Measurements from ENCODE around the gene TFPT. TPM values are rescaled to one million over a fixed set of nuclear protein-coding genes. Genes with fewer than 3 reads are reported as not detected.

Gene TFPT
- total RNA-seq, 1 experiment from 2014 or later, result 21.5 TPM

DNA sequence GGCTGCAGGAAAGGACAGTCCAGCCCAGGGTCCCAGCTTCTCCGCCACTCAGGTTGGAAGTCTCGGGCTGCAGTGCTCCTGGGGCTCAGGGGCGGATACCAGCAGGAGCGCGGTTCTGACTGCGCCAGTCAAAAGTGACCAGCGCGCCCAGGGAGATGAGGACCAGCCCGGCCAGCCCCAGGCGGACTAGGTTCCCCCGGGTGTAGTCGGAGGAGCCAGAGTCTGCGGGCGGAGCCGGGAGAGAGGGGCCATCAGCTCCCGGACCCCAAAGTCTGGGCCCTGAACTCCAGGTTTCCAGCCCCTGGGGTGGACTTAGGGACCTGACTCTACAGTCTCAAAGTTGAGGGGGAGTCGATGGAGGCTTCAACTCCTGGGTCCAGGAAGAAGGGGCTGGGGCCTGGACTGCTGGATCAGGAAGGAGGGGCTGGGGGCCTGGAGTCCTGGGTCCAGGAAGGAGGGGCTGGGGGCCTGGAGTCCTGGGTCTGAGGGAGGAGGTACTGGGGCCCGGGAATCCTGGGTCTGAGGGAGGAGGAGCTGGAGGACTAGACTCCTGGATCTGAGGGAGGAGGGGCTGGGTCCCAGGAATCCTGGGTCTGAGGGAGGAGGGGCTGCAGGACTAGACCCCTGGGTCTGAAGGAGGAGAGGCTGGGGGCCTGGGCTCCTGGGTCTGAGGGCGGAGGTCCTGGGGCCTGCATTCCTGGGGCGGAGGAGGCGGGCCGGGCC is 20.2 kb downstream of the TFPT start:
- Histone ChIP-seq H3K9me3 (ENCODE audit: low read length) (no peaks in the 10 kb centered on the region), H3K36me3 (ENCODE audit: insufficient read depth, low read length) (no peaks in the 10 kb centered on the region), H2AFZ (ENCODE audit: low read length) (no peak overlapping the region), H3K27me3 (ENCODE audit: low read length) (no peaks in the 10 kb centered on the region), H3K4me3 (ENCODE audit: low read length) (no peak overlapping the region), H3K79me2 (ENCODE audit: low read length) (no peaks in the 10 kb centered on the region), H3K9me2 (replicated peaks; ENCODE audit: insufficient read depth, low read length) (no peaks in the 10 kb centered on the region), H4K20me1 (ENCODE audit: insufficient read depth, low read depth, low read length) (no peaks in the 10 kb centered on the region), H3K9ac (ENCODE audit: low read length) (no peak overlapping the region), H3K4me2 (ENCODE audit: low read depth, low read length, poor library complexity, severe bottlenecking) (no peak overlapping the region), H3K4me1 (ENCODE audit: low read length) (no peaks in the 10 kb centered on the region), H3K27ac (ENCODE audit: low read length) (no peak overlapping the region)
- no peak for DNase-seq

GRCh38 chr19:54094426-54095000 is 20.9 kb downstream of the TFPT start:
- H3K9ac ChIP-seq (ENCODE audit: low read length), result no peak overlapping the region
- no peak overlapping the region for H3K27ac ChIP-seq (ENCODE audit: low read length)
- no peak overlapping the region for H3K4me3 ChIP-seq (ENCODE audit: low read length)
- H3K9me3 ChIP-seq (ENCODE audit: low read length), result no peaks in the 10 kb centered on the region
- H3K36me3 ChIP-seq (ENCODE audit: insufficient read depth, low read length), result no peaks in the 10 kb centered on the region
- H2AFZ ChIP-seq (ENCODE audit: low read length), result no peak overlapping the region
- H3K27me3 ChIP-seq (ENCODE audit: low read length), result no peaks in the 10 kb centered on the region
- no peak overlapping the region for H3K4me2 ChIP-seq (ENCODE audit: low read depth, low read length, poor library complexity, severe bottlenecking)
- H3K79me2 ChIP-seq (ENCODE audit: low read length), result no peaks in the 10 kb centered on the region
- H3K4me1 ChIP-seq (ENCODE audit: low read length), result no peaks in the 10 kb centered on the region
- no peaks in the 10 kb centered on the region for H3K9me2 ChIP-seq (replicated peaks; ENCODE audit: insufficient read depth, low read length)
- H4K20me1 ChIP-seq (ENCODE audit: insufficient read depth, low read depth, low read length), result no peaks in the 10 kb centered on the region
- DNase-seq, result no peak

- H4K20me1 ChIP-seq (ENCODE audit: insufficient read depth, low read depth, low read length), result no peaks in the 10 kb centered on the region
- no peak overlapping the region for H3K4me2 ChIP-seq (ENCODE audit: low read depth, low read length, poor library complexity, severe bottlenecking)
- no peak overlapping the region for H3K9ac ChIP-seq (ENCODE audit: low read length)
- no peak overlapping the region for H2AFZ ChIP-seq (ENCODE audit: low read length)
- H3K4me1 ChIP-seq (ENCODE audit: low read length), result no peaks in the 10 kb centered on the region
- H3K36me3 ChIP-seq (ENCODE audit: insufficient read depth, low read length), result no peaks in the 10 kb centered on the region
- no peaks in the 10 kb centered on the region for H3K79me2 ChIP-seq (ENCODE audit: low read length)
- no peaks in the 10 kb centered on the region for H3K9me2 ChIP-seq (replicated peaks; ENCODE audit: insufficient read depth, low read length)
- no peak for DNase-seq
- H3K9me3 ChIP-seq (ENCODE audit: low read length), result peaks cover 7% of the 10 kb centered on the region; the same call in 1 of the 2 replicates
- H3K27me3 ChIP-seq (ENCODE audit: low read length), result no peaks in the 10 kb centered on the region
- H3K4me3 ChIP-seq (ENCODE audit: low read length), result no peak overlapping the region
- no peak overlapping the region for H3K27ac ChIP-seq (ENCODE audit: low read length)
Measured at GRCh38 chr19:54084410-54084809, 31.0 kb downstream of the TFPT start.

DNA sequence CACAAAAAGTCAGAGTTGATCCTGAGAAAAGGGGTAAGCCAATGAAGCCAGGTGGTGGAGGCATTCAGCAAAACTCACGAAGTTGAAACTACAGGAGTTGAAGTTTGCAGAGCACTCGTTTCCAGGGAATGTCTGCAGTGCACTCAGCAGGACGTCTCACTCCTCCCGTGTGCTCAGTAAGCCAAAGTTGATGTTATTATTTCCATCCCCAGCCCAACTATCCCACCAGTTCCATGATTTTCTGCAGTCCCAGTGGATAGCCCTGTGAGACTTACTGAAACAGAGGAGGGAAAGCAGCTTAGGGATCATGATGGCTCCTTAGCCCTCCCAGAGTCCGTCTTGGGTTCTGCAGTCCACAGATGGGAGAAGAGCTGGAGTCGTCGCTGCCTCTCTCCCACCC is 34.4 kb downstream of the TFPT start, which contains the start of gene TARM1:
TSS of gene TARM1 (minus strand) at position 334 of the 400 bp plus-strand sequence. CDS start at position 309, 25 bp downstream.
- no peaks in the 10 kb centered on the region for H3K36me3 ChIP-seq (ENCODE audit: insufficient read depth, low read length)
- H3K9me2 ChIP-seq (replicated peaks; ENCODE audit: insufficient read depth, low read length), result no peaks in the 10 kb centered on the region
- peaks cover 7% of the 10 kb centered on the region; the same call in 1 of the 2 replicates for H3K9me3 ChIP-seq (ENCODE audit: low read length)
- H4K20me1 ChIP-seq (ENCODE audit: insufficient read depth, low read depth, low read length), result no peaks in the 10 kb centered on the region
- no peak within 1 kb of the TSS for H3K27ac ChIP-seq (ENCODE audit: low read length)
- H3K4me2 ChIP-seq (ENCODE audit: low read depth, low read length, poor library complexity, severe bottlenecking), result no peak within 1 kb of the TSS
- H3K9ac ChIP-seq (ENCODE audit: low read length), result no peak within 1 kb of the TSS
- no peaks in the 10 kb centered on the region for H3K27me3 ChIP-seq (ENCODE audit: low read length)
- H3K79me2 ChIP-seq (ENCODE audit: low read length), result no peaks in the 10 kb centered on the region
- H3K4me3 ChIP-seq (ENCODE audit: low read length), result no peak within 1 kb of the TSS
- no peaks in the 10 kb centered on the region for H3K4me1 ChIP-seq (ENCODE audit: low read length)
- DNase-seq, result no peak
- no peak within 1 kb of the TSS for H2AFZ ChIP-seq (ENCODE audit: low read length)

DNA sequence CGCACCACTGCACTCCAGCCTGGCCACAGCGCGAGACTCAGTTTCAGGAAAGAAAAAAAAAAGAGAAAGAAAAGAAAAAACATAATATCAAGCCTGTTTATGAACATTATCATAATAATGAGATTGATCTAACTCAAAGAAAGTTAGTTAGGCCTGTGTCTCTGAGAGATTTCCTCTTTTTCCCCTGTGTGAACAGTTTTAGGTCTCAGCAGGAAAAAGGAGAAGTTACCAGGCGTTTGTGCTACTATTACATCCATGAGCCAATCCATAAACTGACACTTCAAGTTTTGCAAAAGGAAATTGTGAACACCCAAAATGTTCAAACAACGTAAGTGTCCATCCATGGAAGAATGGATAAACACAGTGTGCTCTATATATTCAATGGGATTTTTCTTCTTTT is 38.1 kb downstream of the TFPT start:
- no peak overlapping the region for H2AFZ ChIP-seq (ENCODE audit: low read length)
- no peak overlapping the region for H3K9ac ChIP-seq (ENCODE audit: low read length)
- H3K27ac ChIP-seq (ENCODE audit: low read length), result no peak overlapping the region
- H4K20me1 ChIP-seq (ENCODE audit: insufficient read depth, low read depth, low read length), result no peaks in the 10 kb centered on the region
- no peak overlapping the region for H3K4me2 ChIP-seq (ENCODE audit: low read depth, low read length, poor library complexity, severe bottlenecking)
- no peaks in the 10 kb centered on the region for H3K4me1 ChIP-seq (ENCODE audit: low read length)
- H3K27me3 ChIP-seq (ENCODE audit: low read length), result no peaks in the 10 kb centered on the region
- no peak for DNase-seq
- H3K79me2 ChIP-seq (ENCODE audit: low read length), result no peaks in the 10 kb centered on the region
- no peaks in the 10 kb centered on the region for H3K36me3 ChIP-seq (ENCODE audit: insufficient read depth, low read length)
- no peaks in the 10 kb centered on the region for H3K9me2 ChIP-seq (replicated peaks; ENCODE audit: insufficient read depth, low read length)
- H3K4me3 ChIP-seq (ENCODE audit: low read length), result no peak overlapping the region
- H3K9me3 ChIP-seq (ENCODE audit: low read length), result no peaks in the 10 kb centered on the region

GRCh38 chr19:54074851-54075250 is 40.6 kb downstream of the TFPT start:
- Histone ChIP-seq H3K79me2 (ENCODE audit: low read length) (no peaks in the 10 kb centered on the region), H3K4me2 (ENCODE audit: low read depth, low read length, poor library complexity, severe bottlenecking) (no peak overlapping the region), H3K9ac (ENCODE audit: low read length) (no peak overlapping the region), H3K9me2 (replicated peaks; ENCODE audit: insufficient read depth, low read length) (no peaks in the 10 kb centered on the region), H3K9me3 (ENCODE audit: low read length) (no peaks in the 10 kb centered on the region), H3K27me3 (ENCODE audit: low read length) (no peaks in the 10 kb centered on the region), H3K4me3 (ENCODE audit: low read length) (no peak overlapping the region), H3K36me3 (ENCODE audit: insufficient read depth, low read length) (no peaks in the 10 kb centered on the region), H2AFZ (ENCODE audit: low read length) (no peak overlapping the region), H3K27ac (ENCODE audit: low read length) (no peak overlapping the region), H3K4me1 (ENCODE audit: low read length) (no peaks in the 10 kb centered on the region), H4K20me1 (ENCODE audit: insufficient read depth, low read depth, low read length) (no peaks in the 10 kb centered on the region)
- DNase-seq, result no peak

GRCh38 chr19:54073829-54074228 is 41.6 kb downstream of the TFPT start:
- H3K4me1 ChIP-seq (ENCODE audit: low read length), result no peaks in the 10 kb centered on the region

GRCh38 chr19:54069470-54069869 is 46.0 kb downstream of the TFPT start:
- H3K9me2 ChIP-seq (replicated peaks; ENCODE audit: insufficient read depth, low read length), result no peaks in the 10 kb centered on the region
- H3K27me3 ChIP-seq (ENCODE audit: low read length), result no peaks in the 10 kb centered on the region
- H3K36me3 ChIP-seq (ENCODE audit: insufficient read depth, low read length), result no peaks in the 10 kb centered on the region
- no peak overlapping the region for H3K4me2 ChIP-seq (ENCODE audit: low read depth, low read length, poor library complexity, severe bottlenecking)
- no peak overlapping the region for H3K27ac ChIP-seq (ENCODE audit: low read length)
- H3K9ac ChIP-seq (ENCODE audit: low read length), result no peak overlapping the region
- H3K79me2 ChIP-seq (ENCODE audit: low read length), result no peaks in the 10 kb centered on the region
- no peak overlapping the region for H2AFZ ChIP-seq (ENCODE audit: low read length)
- no peak for DNase-seq
- no peaks in the 10 kb centered on the region for H4K20me1 ChIP-seq (ENCODE audit: insufficient read depth, low read depth, low read length)
- H3K9me3 ChIP-seq (ENCODE audit: low read length), result no peaks in the 10 kb centered on the region
- no peak overlapping the region for H3K4me3 ChIP-seq (ENCODE audit: low read length)
- no peaks in the 10 kb centered on the region for H3K4me1 ChIP-seq (ENCODE audit: low read length)

More at GRCh38 chr19:54073829-54074228, 41.6 kb downstream of the TFPT start:
- Histone ChIP-seq H3K9me2 (replicated peaks; ENCODE audit: insufficient read depth, low read length) (no peaks in the 10 kb centered on the region), H4K20me1 (ENCODE audit: insufficient read depth, low read depth, low read length) (no peaks in the 10 kb centered on the region), H2AFZ (ENCODE audit: low read length) (no peak overlapping the region), H3K79me2 (ENCODE audit: low read length) (no peaks in the 10 kb centered on the region), H3K9me3 (ENCODE audit: low read length) (no peaks in the 10 kb centered on the region), H3K27me3 (ENCODE audit: low read length) (no peaks in the 10 kb centered on the region), H3K27ac (ENCODE audit: low read length) (no peak overlapping the region), H3K4me2 (ENCODE audit: low read depth, low read length, poor library complexity, severe bottlenecking) (no peak overlapping the region), H3K9ac (ENCODE audit: low read length) (no peak overlapping the region), H3K4me3 (ENCODE audit: low read length) (no peak overlapping the region), H3K36me3 (ENCODE audit: insufficient read depth, low read length) (no peaks in the 10 kb centered on the region)
- no peak for DNase-seq
